Measurements from ENCODE around the gene ZNF200. TPM values are rescaled to one million over a fixed set of nuclear protein-coding genes. Genes with fewer than 3 reads are reported as not detected.

ZNF200 gene
- 9.3 and 9.8 TPM in 2 replicates for total RNA-seq

GRCh38 chr16:3234857-3235561 is at the start of gene ZNF200:
Gene ZNF200 (minus strand): TSS chr16:3235158. CDS start chr16:3233755, 1,403 bp downstream.

GRCh38 chr16:3282730-3283542 is 48.0 kb upstream of the ZNF200 start, which contains the start of gene ZNF263:
Gene ZNF263 (plus strand): TSS chr16:3283491. CDS start chr16:3283819, 328 bp downstream.

GRCh38 chr16:3256146-3256865 is 21.3 kb upstream of the ZNF200 start, which contains the start of gene MEFV:
Gene MEFV (minus strand): TSS chr16:3256633. CDS start chr16:3256587, 46 bp downstream.

GRCh38 chr16:3187798-3188674 is 46.9 kb downstream of the ZNF200 start, which contains the start of gene OR1F1:
Gene OR1F1 (plus strand): TSS chr16:3188204.

Other genes starting within 250 kb of the ZNF200 start
- gene CLDN9, start 222.2 kb downstream of the ZNF200 start, total RNA-seq = not detected in 2 replicates
- gene CLDN6, start 217.0 kb downstream of the ZNF200 start, total RNA-seq = not detected in 2 replicates
- 114 and 131 TPM in 2 replicates for gene TNFRSF12A, start 214.8 kb downstream of the ZNF200 start, total RNA-seq
- gene HCFC1R1, start 211.2 kb downstream of the ZNF200 start, total RNA-seq = 12.8 and 18.4 TPM in 2 replicates
- 18.8 and 20.3 TPM in 2 replicates for gene THOC6, start 211.1 kb downstream of the ZNF200 start, total RNA-seq
- gene BICDL2, start 198.2 kb downstream of the ZNF200 start, total RNA-seq = 0.11 TPM in 1 of 2 replicates, not detected in the other
- not detected in 2 replicates for gene MMP25, start 188.6 kb downstream of the ZNF200 start, total RNA-seq
- 1.3 and 5.6 TPM in 2 replicates for gene IL32, start 169.5 kb downstream of the ZNF200 start, total RNA-seq
- gene ZSCAN10, start 135.9 kb downstream of the ZNF200 start, total RNA-seq = not detected in 2 replicates
- gene ZNF205, start 122.6 kb downstream of the ZNF200 start, total RNA-seq = 9.7 and 11.8 TPM in 2 replicates
- gene ZNF213, start 100.1 kb downstream of the ZNF200 start, total RNA-seq = 4.2 and 4.8 TPM in 2 replicates
- not detected in 2 replicates for gene OR1F1, start 47.0 kb downstream of the ZNF200 start, total RNA-seq
- 0.11 and 0.13 TPM in 2 replicates for gene MEFV, start 21.5 kb upstream of the ZNF200 start, total RNA-seq
- 35.3 and 43.6 TPM in 2 replicates for gene ZNF263, start 48.3 kb upstream of the ZNF200 start, total RNA-seq
- gene TIGD7, start 70.3 kb upstream of the ZNF200 start, total RNA-seq = 5.4 and 9.9 TPM in 2 replicates
- gene ZNF75A, start 70.3 kb upstream of the ZNF200 start, total RNA-seq = 23.8 and 26.8 TPM in 2 replicates
- 0.11 TPM in 1 of 2 replicates, not detected in the other for gene OR2C1, start 120.7 kb upstream of the ZNF200 start, total RNA-seq
- gene ZSCAN32, start 165.8 kb upstream of the ZNF200 start, total RNA-seq = 10.4 and 12.7 TPM in 2 replicates
- gene ZNF174, start 166.1 kb upstream of the ZNF200 start, total RNA-seq = 8.4 and 9.3 TPM in 2 replicates
- gene ZNF597, start 208.3 kb upstream of the ZNF200 start, total RNA-seq = 3.1 and 3.8 TPM in 2 replicates
- gene NAA60, start 208.5 kb upstream of the ZNF200 start, total RNA-seq = 18.6 and 19.1 TPM in 2 replicates

Data from articular chondrocyte of knee joint (primary cell).